Measurements from ENCODE around the gene PALM2AKAP2.

Gene PALM2AKAP2

GRCh38 chr9:109755040-109755439 lies 25.0 kb upstream of the PALM2AKAP2 start:
- in situ Hi-C loops (cut with HindIII; ENCODE audit: low sequenced_read_pairs): no loop called here
- no peak for TF ChIP-seq CTCF (IDR thresholded peaks at IDR 0.05; ENCODE audit: low read depth, low read length, missing control alignments)
- H3K4me3 ChIP-seq (ENCODE audit: low read depth, low read length): no peak overlapping the region
- DNase-seq (ENCODE audit: low read depth): no peak

GRCh38 chr9:109759589-109759988 lies 20.4 kb upstream of the PALM2AKAP2 start:
- H3K4me3 ChIP-seq (ENCODE audit: low read depth, low read length): no peak overlapping the region
- in situ Hi-C loops (cut with HindIII; ENCODE audit: low sequenced_read_pairs): no loop called here
- TF ChIP-seq CTCF (IDR thresholded peaks at IDR 0.05; ENCODE audit: low read depth, low read length, missing control alignments): no peak
- DNase-seq (ENCODE audit: low read depth): no peak

- H3K4me3 ChIP-seq (ENCODE audit: low read depth, low read length): no peak overlapping the region
- in situ Hi-C loops (cut with HindIII; ENCODE audit: low sequenced_read_pairs): no loop called here
- no peak for DNase-seq (ENCODE audit: low read depth)
- no peak for TF ChIP-seq CTCF (IDR thresholded peaks at IDR 0.05; ENCODE audit: low read depth, low read length, missing control alignments)
Observed at GRCh38 chr9:109765278-109765677, 14.7 kb upstream of the PALM2AKAP2 start.

GRCh38 chr9:109765830-109766229 lies 14.2 kb upstream of the PALM2AKAP2 start:
- H3K4me3 ChIP-seq (ENCODE audit: low read depth, low read length): no peak overlapping the region
- DNase-seq (ENCODE audit: low read depth): no peak
- in situ Hi-C loops (cut with HindIII; ENCODE audit: low sequenced_read_pairs): no loop called here
- no peak for TF ChIP-seq CTCF (IDR thresholded peaks at IDR 0.05; ENCODE audit: low read depth, low read length, missing control alignments)

- DNase-seq (ENCODE audit: low read depth): no peak
- in situ Hi-C loops (cut with HindIII; ENCODE audit: low sequenced_read_pairs): no loop called here
- no peak overlapping the region for H3K4me3 ChIP-seq (ENCODE audit: low read depth, low read length)
- TF ChIP-seq CTCF (IDR thresholded peaks at IDR 0.05; ENCODE audit: low read depth, low read length, missing control alignments): no peak
Observed at GRCh38 chr9:109766351-109766750, 13.6 kb upstream of the PALM2AKAP2 start.

GRCh38 chr9:109767404-109767803 lies 12.6 kb upstream of the PALM2AKAP2 start:
- no peak overlapping the region for H3K4me3 ChIP-seq (ENCODE audit: low read depth, low read length)
- DNase-seq (ENCODE audit: low read depth): no peak
- in situ Hi-C loops (cut with HindIII; ENCODE audit: low sequenced_read_pairs): no loop called here
- TF ChIP-seq CTCF (IDR thresholded peaks at IDR 0.05; ENCODE audit: low read depth, low read length, missing control alignments): no peak

GRCh38 chr9:109767814-109768213 lies 12.2 kb upstream of the PALM2AKAP2 start:
- in situ Hi-C loops (cut with HindIII; ENCODE audit: low sequenced_read_pairs): no loop called here
- H3K4me3 ChIP-seq (ENCODE audit: low read depth, low read length): no peak overlapping the region
- TF ChIP-seq CTCF (IDR thresholded peaks at IDR 0.05; ENCODE audit: low read depth, low read length, missing control alignments): no peak
- DNase-seq (ENCODE audit: low read depth): no peak
